HG02588 (cell line): ENCODE results near the gene EVC2.
"Not testable (repeated sequence)": the region's sequence is repeated elsewhere in the genome, so short reads cannot be mapped to it uniquely, and the experiment has no call there.

Experiments used
- ATAC-seq: cut with Tn5 transposase; IDR thresholded peaks from one replicate; pipeline ENCODE4 v1.9.1; 2021; ENCODE audit warnings: mild to moderate bottlenecking, moderate library complexity; ENCODE audit not compliant: unreplicated experiment

Gene EVC2

GRCh38 chr4:5630762-5631161 is 77.6 kb downstream of the EVC2 start:
- ATAC-seq: no peak

GRCh38 chr4:5629542-5629941 is 78.8 kb downstream of the EVC2 start:
- no peak for ATAC-seq

- ATAC-seq: no peak
These were observed 81.4 kb downstream of the EVC2 start for GRCh38 chr4:5626913-5627312.

DNA sequence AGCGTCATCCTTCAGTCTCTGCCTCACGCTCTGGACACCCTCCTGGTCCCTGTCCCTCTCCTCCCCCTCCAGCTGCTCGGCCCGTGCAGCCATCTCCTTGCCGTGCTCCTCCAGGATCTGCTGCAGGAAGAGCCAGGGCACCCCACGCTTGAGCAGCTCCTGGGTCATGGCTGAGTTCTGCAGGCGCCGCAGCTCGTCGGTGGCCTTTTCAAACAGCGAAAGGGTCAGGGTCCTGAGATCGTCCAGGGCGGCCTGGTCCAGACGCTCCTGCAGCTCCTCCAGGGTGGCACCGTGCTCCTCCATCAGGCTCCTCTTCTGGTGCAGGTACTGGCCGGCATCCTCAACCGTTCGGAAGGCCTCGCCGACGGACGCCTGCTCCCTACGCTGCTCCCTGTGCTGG is 85.8 kb downstream of the EVC2 start:
- ATAC-seq: no peak

DNA sequence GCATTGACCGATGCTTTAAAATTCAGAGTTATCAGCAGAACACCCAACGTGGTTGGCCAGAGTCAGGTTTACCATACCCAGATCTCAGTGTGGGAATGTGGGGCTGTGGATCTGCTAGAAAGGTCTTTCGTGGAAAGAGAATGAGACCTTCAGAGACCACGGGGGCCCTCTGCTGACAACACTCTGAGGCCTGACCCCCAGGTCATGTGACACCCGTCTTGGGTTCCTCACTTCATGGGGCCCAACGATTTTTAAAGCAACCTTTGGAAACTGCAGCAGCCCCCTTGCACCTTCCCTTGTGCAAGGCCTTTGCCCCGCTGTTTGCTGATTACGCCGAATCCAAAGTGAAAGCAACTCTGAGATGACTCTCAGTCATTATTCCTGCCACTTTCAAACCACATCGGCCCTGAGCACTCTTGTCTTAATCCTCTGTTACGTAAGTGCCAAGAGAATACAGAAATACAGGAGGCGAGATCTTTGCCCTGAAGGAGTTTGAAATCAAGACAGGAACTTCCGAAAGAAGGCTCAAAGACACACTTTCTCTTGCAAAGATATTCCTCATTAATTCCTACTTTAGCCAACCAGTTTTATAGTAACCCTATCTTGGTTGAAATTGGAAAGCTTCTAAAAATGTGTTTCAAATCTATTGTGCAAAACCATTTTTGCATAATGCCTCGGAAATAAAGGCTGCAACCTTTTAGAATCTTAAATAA is 88.3 kb downstream of the EVC2 start:
- no peak for ATAC-seq

- no peak for ATAC-seq
These were observed 90.1 kb downstream of the EVC2 start for GRCh38 chr4:5618051-5618960.

GRCh38 chr4:5616331-5616950 is 91.9 kb downstream of the EVC2 start:
- no peak for ATAC-seq

GRCh38 chr4:5615496-5616075 is 92.8 kb downstream of the EVC2 start:
- no peak for ATAC-seq

GRCh38 chr4:5611750-5612149 is 96.6 kb downstream of the EVC2 start:
- no peak for ATAC-seq

GRCh38 chr4:5609306-5610007 is 98.9 kb downstream of the EVC2 start:
- no peak for ATAC-seq

DNA sequence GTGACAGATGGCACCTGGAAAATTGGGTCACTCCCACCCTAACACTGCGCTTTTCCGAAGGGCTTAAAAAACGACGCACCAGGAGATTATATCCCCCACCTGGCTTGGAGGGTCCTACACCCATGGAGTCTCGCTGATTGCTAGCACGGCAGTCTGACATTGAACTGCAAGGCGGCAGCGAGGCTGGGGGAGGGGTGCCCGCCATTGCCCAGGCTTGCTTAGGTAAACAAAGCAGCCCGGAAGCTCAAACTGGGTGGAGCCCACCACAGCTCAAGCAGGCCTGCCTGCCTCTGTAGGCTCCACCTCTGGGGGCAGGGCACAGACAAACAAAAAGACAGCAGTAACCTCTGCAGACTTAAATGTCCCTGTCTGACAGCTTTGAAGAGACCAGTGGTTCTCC is 114.5 kb downstream of the EVC2 start:
- ATAC-seq: not testable (repeated sequence)

GRCh38 chr4:5592272-5592671 is 116.1 kb downstream of the EVC2 start:
- no peak for ATAC-seq

- ATAC-seq: no peak
These were observed 118.9 kb downstream of the EVC2 start for GRCh38 chr4:5589495-5589894.

- ATAC-seq: no peak
These were observed 120.3 kb downstream of the EVC2 start for GRCh38 chr4:5588046-5588445.

DNA sequence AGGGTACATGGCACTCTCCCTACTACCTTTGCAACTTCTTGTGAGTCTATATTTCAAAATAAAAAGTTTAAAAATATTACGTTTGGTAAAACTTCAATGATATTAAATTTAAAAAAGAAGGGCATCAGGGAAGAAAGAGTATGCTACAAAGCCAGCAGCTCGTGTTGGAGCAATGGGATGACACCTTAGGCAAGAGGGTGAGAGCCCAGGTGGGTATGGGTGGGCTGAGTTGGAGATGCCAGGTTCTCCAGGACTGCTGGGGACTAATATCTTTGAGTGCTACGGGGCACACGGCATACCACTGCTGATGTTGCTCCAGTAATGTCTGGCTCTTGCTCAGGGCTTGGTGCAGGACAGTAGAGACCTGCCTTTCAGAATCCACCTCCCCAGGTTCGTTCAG is 132.4 kb downstream of the EVC2 start:
- no peak for ATAC-seq

DNA sequence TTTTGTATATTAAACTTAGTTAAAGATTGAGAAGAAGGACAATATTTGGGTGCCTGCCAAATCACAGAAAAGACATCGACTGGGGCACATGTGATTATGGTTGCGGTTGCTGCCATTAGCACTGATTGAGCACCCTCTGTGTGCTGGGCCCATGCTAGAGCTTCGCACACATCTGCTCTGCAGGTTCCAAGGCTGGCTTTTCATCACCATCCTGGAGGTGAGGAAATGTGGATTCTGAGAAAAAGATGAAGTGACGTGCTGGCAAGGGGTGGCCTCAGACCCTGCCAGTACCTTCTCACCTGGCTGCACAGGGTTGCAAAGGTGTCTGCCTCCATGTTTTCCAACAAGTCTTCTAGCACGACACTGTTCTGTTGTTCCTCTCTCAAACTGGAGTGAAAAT is 134.0 kb downstream of the EVC2 start:
- no peak for ATAC-seq

- ATAC-seq: no peak
These were observed 134.4 kb downstream of the EVC2 start for GRCh38 chr4:5573965-5574364.

DNA sequence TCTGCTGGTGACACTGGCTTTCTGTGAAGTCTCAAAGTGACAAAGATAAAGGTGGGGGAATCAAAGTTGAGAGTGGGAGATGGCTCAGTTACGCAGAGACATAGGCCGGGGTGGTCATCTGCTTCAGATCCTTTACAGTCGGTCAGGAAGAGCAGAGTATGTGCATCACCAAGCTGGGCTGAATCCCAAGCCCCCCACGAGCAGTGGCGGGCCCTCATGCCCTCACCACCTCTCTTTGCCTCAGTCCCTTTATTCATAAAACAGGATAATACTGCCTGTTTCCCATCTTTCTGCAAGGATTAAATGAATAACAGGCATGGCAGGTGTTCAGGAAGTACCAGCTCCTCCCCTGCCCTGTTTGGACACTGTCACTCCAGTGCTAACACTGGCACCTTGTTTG is 135.6 kb downstream of the EVC2 start:
- no peak for ATAC-seq

GRCh38 chr4:5572114-5572513 is 136.2 kb downstream of the EVC2 start:
- no peak for ATAC-seq

GRCh38 chr4:5571646-5572045 is 136.7 kb downstream of the EVC2 start:
- no peak for ATAC-seq

DNA sequence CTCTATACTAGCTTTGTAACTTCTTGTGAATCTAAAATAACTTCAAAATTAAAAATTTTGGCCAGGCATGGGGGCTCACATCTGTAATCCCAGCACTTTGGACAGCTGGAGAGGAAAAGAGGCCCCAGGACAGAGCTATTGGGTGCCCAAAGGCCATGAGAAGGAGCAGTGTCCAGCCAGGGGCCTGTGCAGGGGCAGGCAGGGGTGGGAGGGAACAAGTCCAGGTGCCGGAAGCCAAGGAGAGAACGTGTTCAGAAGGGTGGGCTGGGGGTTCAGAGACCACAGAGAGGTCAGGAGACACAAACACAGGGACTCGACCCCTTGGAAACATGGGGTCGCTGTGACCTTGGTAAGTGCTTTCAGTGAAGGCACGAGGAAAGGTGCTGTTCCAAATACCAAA is 138.9 kb downstream of the EVC2 start:
- no peak for ATAC-seq
